Ureter (tissue), 1 donor: ENCODE data around the gene ATXN7L1. TPM values are rescaled to one million over a fixed set of nuclear protein-coding genes. Genes with fewer than 3 reads are reported as not detected.

Source experiments
- DNase-seq: peaks from one replicate; pipeline ENCODE4 v3.0.0-alpha.2; 2020; ENCODE audit warnings: low spot score
- total RNA-seq: library from RNA; stranded (reverse); gene quantifications from one replicate; pipeline ENCODE4 v1.2.4, GENCODE V29; 2023
- donor health status: DM: yes; HTN: yes; CAD: no.

Gene ATXN7L1
- 31.6 TPM for total RNA-seq

- peak; percentile 96 for DNase-seq
Measured at GRCh38 chr7:105876091-105876963, at the start of gene ATXN7L1. TSS of gene ATXN7L1 (minus strand) at chr7:105876599. CDS start at chr7:105876558, 41 bp downstream.

DNA sequence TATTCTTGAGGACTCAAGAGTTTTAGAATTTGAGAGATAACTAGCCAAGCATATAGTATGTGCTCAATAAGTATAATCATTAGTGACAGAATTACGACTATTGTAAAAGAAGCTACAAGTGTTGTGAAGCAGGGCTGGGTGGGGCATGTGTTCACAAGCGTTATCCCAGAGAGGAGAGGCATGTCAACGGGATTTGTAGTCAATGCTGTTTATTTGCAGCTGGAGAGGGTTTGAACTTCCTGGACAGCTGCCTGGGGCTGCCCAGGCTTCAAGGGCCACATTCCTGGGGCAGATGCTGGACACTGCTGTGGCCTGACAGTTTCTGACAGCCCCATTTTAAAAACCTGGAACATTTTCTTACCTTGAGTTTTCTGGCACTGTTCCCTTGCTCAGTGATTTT, 49.7 kb upstream of the ATXN7L1 start:
- DNase-seq, result no peak

DNA sequence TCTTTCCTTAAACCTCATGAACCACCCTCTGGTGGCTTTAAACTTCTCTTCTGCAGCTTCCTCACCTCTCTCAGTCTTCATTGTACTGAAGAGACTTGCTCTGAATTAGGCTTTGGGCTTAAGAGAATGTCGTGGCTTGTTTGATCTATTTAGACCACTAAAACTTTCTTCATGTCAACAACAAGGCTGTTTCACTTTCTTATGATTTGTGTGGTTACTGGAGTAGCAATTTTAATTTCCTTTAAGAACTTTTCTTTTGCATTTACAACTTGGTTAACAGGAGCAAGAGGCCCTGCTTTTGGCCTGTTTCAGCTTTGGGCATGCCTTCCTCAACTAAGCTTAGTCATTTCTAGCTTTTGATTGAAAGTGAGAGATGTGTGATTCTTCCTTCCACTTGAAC, 48.5 kb upstream of the ATXN7L1 start:
- DNase-seq, result no peak

- no peak for DNase-seq
Measured at GRCh38 chr7:105920766-105921165, 44.4 kb upstream of the ATXN7L1 start.

DNA sequence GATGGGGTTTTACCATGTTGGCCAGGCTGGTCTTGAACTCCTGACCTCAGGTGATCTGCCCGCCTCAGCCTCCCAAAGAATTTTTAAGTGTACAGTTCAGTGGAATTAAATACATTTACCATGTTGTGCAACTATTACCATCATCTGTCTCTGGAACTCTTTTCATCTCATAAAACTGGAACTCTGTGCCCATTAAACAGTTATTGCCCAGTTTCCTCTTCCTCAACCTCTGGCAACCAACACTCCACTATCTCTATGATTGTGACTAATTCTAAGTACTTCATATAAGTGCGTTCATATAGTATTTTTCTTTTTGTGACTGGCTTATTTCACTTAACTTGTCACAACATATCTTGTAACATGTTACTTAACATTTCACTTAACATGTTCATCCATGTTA, 41.3 kb upstream of the ATXN7L1 start:
- no peak for DNase-seq

DNA sequence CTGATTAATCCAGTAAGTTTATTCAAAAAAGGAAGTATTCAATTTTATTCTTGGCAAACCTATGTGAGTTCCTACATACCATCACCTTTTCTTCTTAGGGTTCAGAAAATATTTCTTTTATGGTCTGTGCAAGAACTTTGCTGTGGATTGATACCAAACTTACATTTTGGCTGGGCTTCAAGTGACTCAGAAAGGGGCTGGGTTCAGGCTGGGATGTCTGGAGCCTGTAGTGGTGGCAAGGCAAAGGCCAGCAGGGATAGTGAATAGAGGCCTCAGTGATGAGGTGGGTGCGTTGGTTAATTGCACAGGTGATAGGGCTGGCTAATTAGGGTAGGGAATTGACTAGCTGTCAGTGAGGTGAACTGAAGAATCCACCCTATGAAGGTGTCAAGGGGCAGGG, 40.2 kb upstream of the ATXN7L1 start:
- DNase-seq, result no peak

GRCh38 chr7:105913947-105914346, 37.5 kb upstream of the ATXN7L1 start:
- DNase-seq, result no peak

- no peak for DNase-seq
Measured at GRCh38 chr7:105911961-105912575, 35.7 kb upstream of the ATXN7L1 start.

- no peak for DNase-seq
Measured at GRCh38 chr7:105910172-105910571, 33.8 kb upstream of the ATXN7L1 start.

GRCh38 chr7:105909742-105910141, 33.3 kb upstream of the ATXN7L1 start:
- DNase-seq, result no peak

DNA sequence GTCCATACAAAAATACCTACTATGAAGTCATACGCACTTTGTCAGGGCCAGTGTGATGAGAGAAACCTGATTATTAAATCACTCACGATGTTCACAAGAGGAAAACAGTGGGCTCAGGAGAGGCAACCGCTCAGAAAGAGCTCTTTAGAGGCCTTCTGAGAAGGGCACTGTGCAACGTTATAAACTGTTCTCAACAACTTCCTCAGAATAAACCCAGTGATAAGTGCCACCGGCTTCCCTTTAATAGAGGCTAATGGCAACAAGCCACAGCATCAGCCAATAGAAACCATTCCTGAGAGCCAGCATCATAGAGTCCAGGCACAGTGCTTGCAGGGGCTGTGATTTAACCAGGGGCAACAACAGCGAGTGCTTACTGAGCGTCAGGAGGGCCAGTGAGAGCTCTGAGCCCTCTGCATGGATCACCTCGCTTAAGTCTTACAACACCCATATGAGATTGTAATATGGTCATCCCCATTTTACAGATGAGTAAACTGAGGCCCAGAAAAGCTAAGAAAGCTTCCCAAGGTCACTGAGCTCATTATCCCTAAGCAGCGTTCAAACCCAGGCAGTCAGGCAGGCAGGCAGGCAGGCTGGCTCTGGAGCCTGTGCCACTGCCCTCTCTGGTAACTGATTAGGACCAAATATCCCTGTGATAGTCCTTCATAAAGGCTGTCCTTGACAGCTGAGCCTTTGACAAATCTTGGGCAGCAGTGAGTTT, 30.9 kb upstream of the ATXN7L1 start:
- no peak for DNase-seq

DNA sequence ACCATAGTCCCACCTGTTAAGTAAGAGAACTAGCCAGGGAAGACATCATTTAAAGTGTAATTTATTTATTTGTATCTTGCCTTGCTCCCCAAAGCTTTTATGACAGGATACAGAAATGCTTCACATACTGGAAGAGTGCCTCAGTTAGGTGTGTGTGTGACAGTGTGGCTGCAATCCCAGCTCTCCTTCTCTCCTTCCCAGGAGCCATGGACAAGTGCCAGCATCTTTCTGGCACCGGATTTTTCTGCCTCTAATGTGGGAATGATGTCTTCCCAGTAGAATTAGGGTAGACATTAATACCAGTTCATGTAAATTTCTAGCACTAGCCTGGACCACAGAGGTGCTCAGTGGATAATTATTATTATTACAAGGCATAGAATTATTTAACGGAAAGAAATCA, 30.3 kb upstream of the ATXN7L1 start:
- no peak for DNase-seq

DNA sequence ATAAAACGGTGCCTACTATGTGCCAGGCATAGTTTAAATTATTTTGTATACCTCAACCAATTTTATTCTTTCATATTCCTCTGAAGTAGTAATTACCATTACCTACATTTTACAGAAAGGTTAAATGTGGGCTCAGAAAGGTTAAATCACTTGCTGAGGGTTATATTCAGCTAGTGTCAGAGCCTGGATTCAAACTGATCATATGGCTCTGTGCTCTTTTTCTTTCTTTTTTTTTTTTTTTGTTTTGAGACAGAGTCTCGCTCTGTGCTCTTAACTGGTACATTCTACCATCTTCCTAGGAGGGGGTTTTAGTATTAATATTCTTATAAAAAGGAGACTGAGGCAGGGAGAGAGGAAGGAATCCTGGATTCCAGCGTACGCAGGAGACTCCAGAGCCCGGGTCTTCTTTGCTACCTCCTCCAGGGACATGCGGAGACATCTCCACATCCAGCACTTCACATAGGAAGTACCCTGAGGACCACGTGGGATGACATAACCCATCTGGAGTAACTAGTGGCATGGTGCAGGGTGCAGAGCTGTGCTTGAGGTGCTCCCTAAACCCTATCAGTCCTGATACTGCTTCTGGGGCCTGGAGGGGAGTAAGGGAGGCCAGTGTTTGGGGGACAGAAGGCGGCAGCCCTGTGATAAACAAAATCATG, 29.6 kb upstream of the ATXN7L1 start:
- no peak for DNase-seq

GRCh38 chr7:105905209-105905909, 29.0 kb upstream of the ATXN7L1 start:
- no peak for DNase-seq

GRCh38 chr7:105904064-105904463, 27.7 kb upstream of the ATXN7L1 start:
- no peak for DNase-seq

GRCh38 chr7:105902325-105902911, 26.0 kb upstream of the ATXN7L1 start:
- DNase-seq, result no peak

DNA sequence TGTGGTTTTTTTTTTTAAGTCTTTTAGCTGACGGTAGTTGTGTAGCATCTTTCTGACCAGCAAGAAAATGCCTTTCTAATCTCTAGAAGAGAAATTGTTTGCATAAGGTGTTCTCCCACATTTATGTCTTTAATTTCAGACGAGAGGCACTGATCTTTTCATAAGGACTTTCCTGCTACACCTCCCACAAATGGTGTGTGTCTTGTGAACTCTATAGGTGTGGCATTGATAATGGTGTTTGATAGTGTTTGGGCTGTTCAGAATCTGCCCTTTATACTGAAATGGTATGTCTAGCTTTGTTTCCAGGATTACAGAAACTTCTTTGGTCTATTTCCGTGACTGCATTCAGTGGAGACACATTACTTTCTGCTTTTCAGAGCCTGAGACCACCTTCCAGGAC, 21.6 kb upstream of the ATXN7L1 start:
- DNase-seq, result no peak

- DNase-seq, result no peak
Measured at GRCh38 chr7:105896407-105896911, 20.1 kb upstream of the ATXN7L1 start.

DNA sequence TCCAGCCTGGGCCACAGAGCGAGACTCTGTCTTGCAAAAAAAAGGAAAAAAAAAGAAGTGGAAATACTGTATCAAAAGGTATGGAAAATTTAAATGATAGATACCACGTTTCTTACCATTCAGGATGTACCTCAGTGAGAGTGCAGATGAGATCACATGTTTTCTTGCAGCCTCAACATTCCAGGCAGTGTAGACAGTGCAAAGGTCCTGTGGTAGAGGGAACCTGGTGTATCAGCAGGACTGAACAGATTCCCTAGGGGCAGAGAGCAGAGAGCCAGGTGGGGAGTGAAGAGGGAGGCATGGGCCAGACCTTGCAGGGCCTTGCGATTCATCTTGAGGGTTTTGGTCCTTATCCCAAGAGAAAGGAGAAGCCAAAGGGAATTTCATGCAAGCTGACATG, 17.7 kb upstream of the ATXN7L1 start:
- no peak for DNase-seq

DNA sequence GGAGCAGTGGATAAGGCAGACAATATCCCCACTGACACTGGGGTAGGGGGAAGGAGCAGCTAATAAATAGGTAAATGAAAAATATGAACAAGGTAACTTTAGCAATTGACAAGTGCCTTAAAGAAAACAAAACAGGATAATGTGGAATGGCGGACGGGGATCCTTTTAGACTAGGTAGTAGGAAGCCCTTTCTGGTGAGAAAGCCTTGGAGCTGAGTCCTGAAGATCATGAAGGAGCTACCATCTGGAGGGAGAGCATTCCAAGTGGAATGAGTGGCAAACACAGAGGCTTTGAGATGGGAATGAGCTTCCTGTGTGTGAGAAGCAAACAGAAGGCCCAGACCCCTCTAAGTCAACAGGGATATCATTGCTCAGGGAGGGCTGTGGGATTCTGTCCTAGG, 16.0 kb upstream of the ATXN7L1 start:
- no peak for DNase-seq
